Fibroblast of lung (primary cell): ENCODE data around the gene TREX2. TPM values are rescaled to one million over a fixed set of nuclear protein-coding genes. Genes with fewer than 3 reads are reported as not detected.

ENCODE experiments used
- DNase-seq, 2 donors: peaks; one replicate each; pipeline versions ENCODE4 v3.0.0 to v3.0.0-alpha.2; 2010; ENCODE audit warnings: low read depth in 2 of 2
- H2AFZ ChIP-seq: 2 replicates; pipeline ENCODE4 v1.5.1; 2012; ENCODE audit warnings: low read length, control low read depth, inconsistent platforms
- H3K27ac ChIP-seq: 2 replicates; pipeline ENCODE4 v1.5.1; 2011; ENCODE audit warnings: low read length, control low read depth; ENCODE audit not compliant: insufficient read depth
- H3K27me3 ChIP-seq: 2 replicates; pipeline ENCODE4 v1.5.1; 2011; ENCODE audit warnings: mild to moderate bottlenecking, low read length; ENCODE audit not compliant: control insufficient read depth, insufficient read depth
- H3K36me3 ChIP-seq: 2 replicates; pipeline ENCODE4 v1.5.1; 2011; ENCODE audit warnings: low read length; ENCODE audit not compliant: control insufficient read depth, insufficient read depth
- H3K4me1 ChIP-seq: 2 replicates; pipeline ENCODE4 v1.5.1; 2011; ENCODE audit warnings: low read length; ENCODE audit not compliant: control insufficient read depth, insufficient read depth; ENCODE audit errors: extremely low read depth
- H3K4me2 ChIP-seq: 2 replicates; pipeline ENCODE4 v1.5.1; 2011; ENCODE audit warnings: low read length, control low read depth; ENCODE audit not compliant: insufficient read depth; ENCODE audit errors: extremely low read depth
- H3K4me3 ChIP-seq, 4 experiments: fragments of 200-600 bp in 1 of 4; sonication (generic) in 1 of 4; replicated peaks in 1 of 4; 2 replicates each; pipeline ENCODE4 v1.5.1; 2011 to 2016; ENCODE audit warnings: low read length in 4 of 4, low read depth in 3 of 4, mild to moderate bottlenecking in 3 of 4, control low read depth in 2 of 4, inconsistent platforms in 1 of 4, mixed read lengths in 1 of 4; ENCODE audit not compliant: insufficient read depth in 1 of 4; ENCODE audit errors: control extremely low read depth in 1 of 4
- H3K79me2 ChIP-seq: 2 replicates; pipeline ENCODE4 v1.5.1; 2012; ENCODE audit warnings: mild to moderate bottlenecking, low read length, inconsistent platforms; ENCODE audit not compliant: control insufficient read depth, insufficient read depth
- H3K9ac ChIP-seq: 2 replicates; pipeline ENCODE4 v1.5.1; 2011; ENCODE audit warnings: mild to moderate bottlenecking, low read length, control low read depth; ENCODE audit not compliant: insufficient read depth
- H3K9me3 ChIP-seq: 2 replicates; pipeline ENCODE4 v1.5.1; 2012; ENCODE audit warnings: low read depth, low read length; ENCODE audit not compliant: control insufficient read depth, insufficient read depth
- H4K20me1 ChIP-seq: 2 replicates; pipeline ENCODE4 v1.5.1; 2011; ENCODE audit warnings: low read length; ENCODE audit not compliant: control insufficient read depth, insufficient read depth; ENCODE audit errors: extremely low read depth
- CTCF ChIP-seq, 2 donors: IDR thresholded peaks in 1 of 2; conservative IDR thresholded peaks in 1 of 2; 1 replicate in 1 of 2; 2 replicates in 1 of 2; pipeline ENCODE4 v1.5.1; 2011 to 2012; ENCODE audit warnings: low read length in 2 of 2, control low read depth in 1 of 2, inconsistent platforms in 1 of 2, low read depth in 1 of 2, mild to moderate bottlenecking in 1 of 2
- EZH2 ChIP-seq: IDR thresholded peaks from 2 replicates; pipeline ENCODE4 v1.5.1; 2012; ENCODE audit warnings: low read length, control low read depth, mild to moderate bottlenecking; ENCODE audit errors: missing control alignments
- polyA plus RNA-seq, 2 donors: library from polyadenylated mRNA; depleted of rRNA in 1 of 2; stranded (reverse) in 1 of 2; unstranded in 1 of 2; fragments of >200 nt; gene quantifications; 2 replicates each; pipeline ENCODE4 v1.2.1, GENCODE V29; 2011 to 2012; ENCODE audit warnings: missing spikeins in 1 of 2
- total RNA-seq: library from RNA; depleted of rRNA; stranded (reverse); fragments of >200 nt; gene quantifications from 2 replicates; pipeline ENCODE4 v1.2.1, GENCODE V29; 2014

The TREX2 gene
- total and polyA plus RNA-seq, 2 donors (not counting 1 experiment from before 2014, with no cell fraction given): 3.1 TPM; not detected in 1

GRCh38 chrX:153397256-153397960 lies 48.4 kb downstream of the TREX2 start:
- Histone ChIP-seq H3K9me3 (no peaks in the 10 kb centered on the region), H2AFZ (no peak overlapping the region), H3K4me3 (no peak overlapping the region), H3K79me2 (no peaks in the 10 kb centered on the region), H3K27me3 (no peaks in the 10 kb centered on the region), H3K9ac (no peak overlapping the region), H3K4me1 (no peaks in the 10 kb centered on the region), H3K27ac (no peak overlapping the region), H3K36me3 (no peaks in the 10 kb centered on the region), H4K20me1 (no peaks in the 10 kb centered on the region), H3K4me2 (no peak overlapping the region)
- no peak for DNase-seq
- no peak for TF ChIP-seq EZH2
- TF ChIP-seq CTCF (conservative IDR thresholded peaks at IDR 0.05 in 1 of 2, IDR thresholded peaks at IDR 0.05 in 1 of 2; ENCODE audit: low read depth in 1 of 2, low read length in 2 of 2): no peak

GRCh38 chrX:153396320-153397195 lies 49.3 kb downstream of the TREX2 start:
- no peaks in the 10 kb centered on the region for H3K36me3 ChIP-seq
- H3K4me2 ChIP-seq: no peak overlapping the region
- H3K9ac ChIP-seq: no peak overlapping the region
- no peak for DNase-seq
- H3K4me3 ChIP-seq: no peak overlapping the region
- no peak overlapping the region for H3K27ac ChIP-seq
- H3K9me3 ChIP-seq: no peaks in the 10 kb centered on the region
- no peak overlapping the region for H2AFZ ChIP-seq
- H3K27me3 ChIP-seq: no peaks in the 10 kb centered on the region
- H3K79me2 ChIP-seq: no peaks in the 10 kb centered on the region
- no peaks in the 10 kb centered on the region for H4K20me1 ChIP-seq
- H3K4me1 ChIP-seq: no peaks in the 10 kb centered on the region
- TF ChIP-seq EZH2 (no peak), CTCF (conservative IDR thresholded peaks at IDR 0.05 in 1 of 2, IDR thresholded peaks at IDR 0.05 in 1 of 2; ENCODE audit: low read depth in 1 of 2, low read length in 2 of 2) (no peak)

- Histone ChIP-seq H3K9me3 (no peaks in the 10 kb centered on the region), H4K20me1 (no peaks in the 10 kb centered on the region), H2AFZ (no peak overlapping the region), H3K4me2 (no peak overlapping the region), H3K36me3 (no peaks in the 10 kb centered on the region), H3K4me1 (no peaks in the 10 kb centered on the region), H3K27ac (no peak overlapping the region), H3K4me3 (no peak overlapping the region), H3K9ac (no peak overlapping the region), H3K27me3 (no peaks in the 10 kb centered on the region), H3K79me2 (no peaks in the 10 kb centered on the region)
- no peak for TF ChIP-seq EZH2
- TF ChIP-seq CTCF (conservative IDR thresholded peaks at IDR 0.05 in 1 of 2, IDR thresholded peaks at IDR 0.05 in 1 of 2; ENCODE audit: low read depth in 1 of 2, low read length in 2 of 2): no peak
- no peak for DNase-seq
These were observed 50.1 kb downstream of the TREX2 start for GRCh38 chrX:153395613-153396319.
